Mucosa of rectum (tissue), 2 donors: ENCODE results near the gene ZNHIT6.

ENCODE experiments used
- H3K27ac ChIP-seq, 2 donors: one replicate each; pipeline ENCODE4 v1.7.0; 2013; ENCODE audit warnings: inconsistent platforms in 2 of 2, low read depth in 2 of 2, low read length in 2 of 2
- H3K27me3 ChIP-seq, 2 donors: one replicate each; pipeline ENCODE4 v1.7.0; 2013; ENCODE audit warnings: low read length in 2 of 2; ENCODE audit not compliant: control insufficient read depth in 2 of 2, insufficient read depth in 2 of 2
- H3K36me3 ChIP-seq, 2 donors: one replicate each; pipeline ENCODE4 v1.7.0; 2013; ENCODE audit warnings: low read length in 2 of 2; ENCODE audit not compliant: control insufficient read depth in 2 of 2, insufficient read depth in 2 of 2
- H3K4me1 ChIP-seq, 2 donors: one replicate each; pipeline ENCODE4 v1.7.0; 2013; ENCODE audit warnings: low read length in 2 of 2, mild to moderate bottlenecking in 1 of 2; ENCODE audit not compliant: control insufficient read depth in 2 of 2, insufficient read depth in 2 of 2
- H3K4me3 ChIP-seq, 2 donors: one replicate each; pipeline ENCODE4 v1.7.0; 2013; ENCODE audit warnings: low read length in 2 of 2
- H3K9ac ChIP-seq, 2 donors: one replicate each; pipeline ENCODE4 v1.7.0; 2013; ENCODE audit warnings: low read length in 2 of 2, low read depth in 1 of 2, mild to moderate bottlenecking in 1 of 2
- H3K9me3 ChIP-seq, 2 donors: one replicate each; pipeline ENCODE4 v1.7.0; 2013; ENCODE audit warnings: low read length in 2 of 2; ENCODE audit not compliant: control insufficient read depth in 2 of 2
- donor health status: healthy.
- donor health status: Normal muscosa, but diverticular disease.

Gene ZNHIT6

GRCh38 chr1:85672031-85672660 is 36.1 kb downstream of the ZNHIT6 start:
- peaks cover 11 to 14% of the 10 kb centered on the region in 2 donors for H3K36me3 ChIP-seq
- H3K4me1 ChIP-seq = peaks cover 0 to 2% of the 10 kb centered on the region in 2 donors
- H3K27me3 ChIP-seq = no peaks in the 10 kb centered on the region
- no peak overlapping the region for H3K9ac ChIP-seq
- no peak overlapping the region for H3K27ac ChIP-seq
- H3K9me3 ChIP-seq = no peaks in the 10 kb centered on the region
- no peak overlapping the region for H3K4me3 ChIP-seq

GRCh38 chr1:85665932-85666331 is 42.3 kb downstream of the ZNHIT6 start:
- Histone ChIP-seq H3K9me3 (no peaks in the 10 kb centered on the region), H3K4me1 (no peaks in the 10 kb centered on the region), H3K27me3 (no peaks in the 10 kb centered on the region), H3K4me3 (no peak overlapping the region), H3K27ac (no peak overlapping the region), H3K36me3 (peaks cover 2 to 6% of the 10 kb centered on the region in 2 donors), H3K9ac (no peak overlapping the region)

- Histone ChIP-seq H3K4me3 (no peak overlapping the region), H3K9ac (no peak overlapping the region), H3K9me3 (no peaks in the 10 kb centered on the region), H3K4me1 (peaks cover 0 to 3% of the 10 kb centered on the region in 2 donors), H3K27me3 (no peaks in the 10 kb centered on the region), H3K27ac (no peak overlapping the region), H3K36me3 (no peaks in the 10 kb centered on the region)
Measured at GRCh38 chr1:85663382-85663781, 44.9 kb downstream of the ZNHIT6 start.

- H3K9ac ChIP-seq = no peak overlapping the region
- no peaks in the 10 kb centered on the region for H3K9me3 ChIP-seq
- no peaks in the 10 kb centered on the region for H3K27me3 ChIP-seq
- H3K36me3 ChIP-seq = no peaks in the 10 kb centered on the region
- no peak overlapping the region for H3K27ac ChIP-seq
- H3K4me3 ChIP-seq = no peak overlapping the region
- H3K4me1 ChIP-seq = peaks cover 0 to 3% of the 10 kb centered on the region in 2 donors
Measured at GRCh38 chr1:85661767-85662166, 46.5 kb downstream of the ZNHIT6 start.

- H3K27me3 ChIP-seq = no peaks in the 10 kb centered on the region
- H3K4me3 ChIP-seq = no peak overlapping the region
- no peak overlapping the region for H3K9ac ChIP-seq
- no peaks in the 10 kb centered on the region for H3K9me3 ChIP-seq
- peaks cover 0 to 4% of the 10 kb centered on the region in 2 donors for H3K36me3 ChIP-seq
- no peak overlapping the region for H3K27ac ChIP-seq
- peaks cover 0 to 3% of the 10 kb centered on the region in 2 donors for H3K4me1 ChIP-seq
Measured at GRCh38 chr1:85660541-85660940, 47.7 kb downstream of the ZNHIT6 start.

GRCh38 chr1:85659174-85659573 is 49.1 kb downstream of the ZNHIT6 start:
- H3K27ac ChIP-seq = no peak overlapping the region
- H3K9me3 ChIP-seq = no peaks in the 10 kb centered on the region
- no peak overlapping the region for H3K4me3 ChIP-seq
- H3K27me3 ChIP-seq = no peaks in the 10 kb centered on the region
- no peak overlapping the region for H3K9ac ChIP-seq
- peaks cover 0 to 3% of the 10 kb centered on the region in 2 donors for H3K4me1 ChIP-seq
- peaks cover 0 to 5% of the 10 kb centered on the region in 2 donors for H3K36me3 ChIP-seq

GRCh38 chr1:85656948-85657347 is 51.3 kb downstream of the ZNHIT6 start:
- Histone ChIP-seq H3K27me3 (no peaks in the 10 kb centered on the region), H3K9me3 (no peaks in the 10 kb centered on the region), H3K4me3 (no peak overlapping the region)

GRCh38 chr1:85656256-85656655 is 52.0 kb downstream of the ZNHIT6 start:
- Histone ChIP-seq H3K27ac (no peak overlapping the region), H3K4me3 (no peak overlapping the region), H3K27me3 (no peaks in the 10 kb centered on the region), H3K9ac (no peak overlapping the region), H3K9me3 (no peaks in the 10 kb centered on the region), H3K36me3 (peaks cover 4 to 19% of the 10 kb centered on the region in 2 donors), H3K4me1 (peaks cover 0 to 3% of the 10 kb centered on the region in 2 donors)

More at GRCh38 chr1:85656948-85657347, 51.3 kb downstream of the ZNHIT6 start:
- peaks cover 0 to 3% of the 10 kb centered on the region in 2 donors for H3K4me1 ChIP-seq
- H3K27ac ChIP-seq = no peak overlapping the region
- H3K36me3 ChIP-seq = peaks cover 4 to 19% of the 10 kb centered on the region in 2 donors
- no peak overlapping the region for H3K9ac ChIP-seq

GRCh38 chr1:85655315-85655714 is 52.9 kb downstream of the ZNHIT6 start:
- no peak overlapping the region for H3K27ac ChIP-seq
- H3K27me3 ChIP-seq = no peaks in the 10 kb centered on the region
- no peak overlapping the region for H3K4me3 ChIP-seq
- H3K4me1 ChIP-seq = no peaks in the 10 kb centered on the region
- H3K9ac ChIP-seq = no peak overlapping the region
- peaks cover 4 to 19% of the 10 kb centered on the region in 2 donors for H3K36me3 ChIP-seq
- H3K9me3 ChIP-seq = no peaks in the 10 kb centered on the region

- Histone ChIP-seq H3K4me1 (no peaks in the 10 kb centered on the region), H3K9me3 (no peaks in the 10 kb centered on the region), H3K4me3 (no peak overlapping the region), H3K27ac (no peak overlapping the region), H3K36me3 (peaks cover 4 to 19% of the 10 kb centered on the region in 2 donors), H3K9ac (no peak overlapping the region), H3K27me3 (no peaks in the 10 kb centered on the region)
Measured at GRCh38 chr1:85654066-85654782, 54.0 kb downstream of the ZNHIT6 start.
